ENCODE measurements around the gene PHLDA1. TPM values are rescaled to one million over a fixed set of nuclear protein-coding genes. Genes with fewer than 3 reads are reported as not detected.

The PHLDA1 gene
- total RNA-seq, 1 donor from 2014 or later, result 4.0 TPM

GRCh38 chr12:76042147-76042546 lies 10.6 kb upstream of the PHLDA1 start:
- no peak for DNase-seq (ENCODE audit: missing footprints)
- ATAC-seq, result no peak
- intact Hi-C loops (cut with DNase I), result no loop called here

DNA sequence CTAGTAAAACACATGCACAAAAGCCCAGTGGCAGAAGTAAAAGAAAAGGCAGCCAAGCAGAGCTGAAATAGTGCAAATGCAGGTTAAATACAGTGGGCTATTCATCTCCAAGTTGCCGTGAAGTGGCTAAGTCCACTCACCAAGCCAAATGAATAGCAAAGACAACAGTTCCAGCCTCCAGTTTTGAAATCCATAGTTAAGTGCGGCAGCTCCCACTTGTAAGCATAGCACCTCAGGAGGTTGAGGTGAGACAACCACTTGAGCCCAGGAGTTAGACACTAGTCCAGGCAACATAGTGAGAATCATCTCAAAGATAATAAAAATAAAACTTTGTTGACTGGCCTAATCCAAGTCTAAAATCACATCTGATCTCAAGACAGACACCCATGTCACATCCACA lies 9.8 kb upstream of the PHLDA1 start:
- ATAC-seq (no peak), DNase-seq (ENCODE audit: missing footprints) (no peak)
- intact Hi-C loops (cut with DNase I), result no loop called here

DNA sequence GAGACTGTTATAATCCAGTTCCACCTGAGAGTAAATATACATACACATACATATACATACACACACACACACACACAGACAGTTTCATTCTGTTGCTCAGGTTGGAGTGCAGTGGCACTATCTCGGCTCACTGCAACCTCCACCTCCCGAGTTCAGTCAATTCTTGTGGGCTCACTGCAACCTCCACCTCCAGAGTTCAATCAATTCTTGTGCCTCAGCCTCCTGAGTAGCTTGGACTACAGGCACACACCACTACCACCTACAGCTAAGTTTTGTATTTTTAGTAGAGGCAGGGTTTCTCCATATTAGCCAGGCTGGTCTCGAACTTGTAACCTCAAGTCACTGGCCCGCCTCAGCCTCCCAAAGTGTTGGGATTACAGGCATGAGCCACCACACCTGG lies 8.9 kb upstream of the PHLDA1 start:
- ATAC-seq (no peak), DNase-seq (ENCODE audit: missing footprints) (no peak)
- intact Hi-C loops (cut with DNase I), result no loop called here

GRCh38 chr12:76038176-76038575 lies 6.6 kb upstream of the PHLDA1 start:
- ATAC-seq (no peak), DNase-seq (ENCODE audit: missing footprints) (no peak)
- intact Hi-C loops (cut with DNase I), result loop anchor here (10.0 kb wide), 1 partner anchor 483 kb away; no protein-coding TSS in a partner anchor

DNA sequence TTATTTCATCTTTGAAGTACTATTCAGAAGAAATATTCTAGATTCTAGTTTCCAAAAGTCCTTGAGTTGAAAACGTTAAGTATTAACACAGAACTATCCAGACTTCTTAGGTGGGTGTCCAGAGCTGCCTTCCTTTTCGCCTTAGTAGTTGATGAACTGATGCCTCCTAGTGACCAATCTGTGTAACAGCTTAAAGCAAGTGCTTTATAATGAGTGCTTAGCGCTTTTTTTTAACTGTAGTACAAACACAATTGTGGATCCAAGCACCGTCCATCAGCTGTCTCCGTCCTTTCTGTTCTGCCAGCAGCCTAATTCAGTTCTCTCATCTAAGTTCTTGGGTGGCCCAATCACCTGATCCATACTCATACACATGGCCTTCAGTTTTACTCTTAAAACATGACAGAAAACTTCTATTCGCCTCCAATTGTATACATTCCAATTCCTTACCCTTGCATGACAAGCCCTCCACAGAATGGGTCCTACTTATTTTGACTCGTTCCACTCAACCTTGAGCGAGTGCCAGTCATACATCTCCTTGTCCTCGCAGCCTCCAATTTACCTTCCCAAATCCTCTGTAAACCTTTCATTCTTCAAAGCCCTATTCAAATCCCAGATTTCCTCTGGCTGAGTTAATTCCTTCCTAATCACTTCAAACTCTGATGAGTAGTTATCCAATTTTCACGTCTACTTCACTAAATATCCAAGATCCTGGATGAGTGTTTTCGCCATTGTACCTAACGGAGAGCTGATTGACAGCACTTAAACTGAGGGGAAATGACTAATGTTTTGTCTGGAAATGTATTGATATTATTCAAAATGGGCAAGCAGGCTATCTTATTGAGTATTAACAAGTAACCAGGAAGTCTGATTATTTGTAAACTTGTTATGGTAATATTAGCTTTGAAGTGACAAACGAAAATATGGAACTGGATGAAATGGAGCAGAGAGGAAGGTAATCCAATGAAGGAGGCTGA lies 5.8 kb upstream of the PHLDA1 start:
- DNase-seq (ENCODE audit: missing footprints), result no peak
- intact Hi-C loops (cut with DNase I), result loop anchor here (10.0 kb wide), 1 partner anchor 483 kb away; no protein-coding TSS in a partner anchor
- peak; percentile 73 for ATAC-seq

DNA sequence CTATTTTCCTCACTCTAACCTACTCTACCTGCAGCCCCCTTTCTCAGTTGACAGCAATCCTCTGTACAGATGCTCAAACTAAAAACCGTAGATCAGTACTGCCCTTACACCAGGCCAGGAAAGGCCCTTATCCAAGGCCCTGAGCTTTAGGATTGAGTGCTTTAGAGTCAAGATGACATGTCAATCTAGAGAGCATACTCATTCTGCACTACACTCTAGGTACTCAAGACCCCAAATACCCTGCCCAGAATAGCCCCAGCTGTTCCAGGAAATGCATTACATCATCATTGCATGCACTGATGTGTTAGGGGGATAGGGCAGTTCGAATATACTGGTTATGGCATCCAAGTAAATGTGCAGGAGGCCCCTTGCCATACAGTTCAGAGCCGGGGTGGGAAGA lies 3.5 kb upstream of the PHLDA1 start:
- intact Hi-C loops (cut with DNase I), result loop anchor here (10.0 kb wide), 1 partner anchor 480 kb away; no protein-coding TSS in a partner anchor
- ATAC-seq (no peak), DNase-seq (ENCODE audit: missing footprints) (no peak)

- no peak for ATAC-seq
- intact Hi-C loops (cut with DNase I), result loop anchor here (5.0 to 10.0 kb wide), 6 partner anchors 96 to 506 kb away; no protein-coding TSS in a partner anchor
Observed at GRCh38 chr12:76033081-76034011, 1.8 kb upstream of the PHLDA1 start.

GRCh38 chr12:76032043-76032981 lies 736 bp upstream of the PHLDA1 start:
- DNase-seq (ENCODE audit: missing footprints) (peak; percentile 79), ATAC-seq (peak; percentile 45)
- intact Hi-C loops (cut with DNase I), result loop anchor here (5.0 to 10.0 kb wide), 6 partner anchors 95 to 505 kb away; no protein-coding TSS in a partner anchor

More at GRCh38 chr12:76033081-76034011, 1.8 kb upstream of the PHLDA1 start:
- no peak for DNase-seq (ENCODE audit: missing footprints)

DNA sequence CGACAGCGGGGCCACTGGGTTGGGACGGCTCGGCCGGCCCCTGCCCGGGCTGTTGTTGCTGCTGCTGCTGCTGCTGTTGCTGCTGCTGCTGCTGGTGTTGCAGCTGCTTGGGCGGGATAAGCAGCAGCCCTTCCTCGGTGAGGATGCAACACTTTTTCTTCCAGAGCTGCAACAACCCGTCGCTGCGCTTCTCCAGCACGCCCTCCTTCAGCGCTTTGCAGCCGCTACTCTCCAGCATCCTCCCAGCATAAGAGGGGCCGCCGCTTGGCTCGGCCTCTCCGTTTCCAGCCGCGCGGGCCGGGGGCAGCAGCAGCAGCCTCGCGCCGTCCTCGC lies 529 bp downstream of the PHLDA1 start:
- peak; percentile 67 for DNase-seq (ENCODE audit: missing footprints)
- ATAC-seq, result no peak
- intact Hi-C loops (cut with DNase I), result loop anchor here (2.0 to 10.0 kb wide), 7 partner anchors 94 to 504 kb away; no protein-coding TSS in a partner anchor

DNA sequence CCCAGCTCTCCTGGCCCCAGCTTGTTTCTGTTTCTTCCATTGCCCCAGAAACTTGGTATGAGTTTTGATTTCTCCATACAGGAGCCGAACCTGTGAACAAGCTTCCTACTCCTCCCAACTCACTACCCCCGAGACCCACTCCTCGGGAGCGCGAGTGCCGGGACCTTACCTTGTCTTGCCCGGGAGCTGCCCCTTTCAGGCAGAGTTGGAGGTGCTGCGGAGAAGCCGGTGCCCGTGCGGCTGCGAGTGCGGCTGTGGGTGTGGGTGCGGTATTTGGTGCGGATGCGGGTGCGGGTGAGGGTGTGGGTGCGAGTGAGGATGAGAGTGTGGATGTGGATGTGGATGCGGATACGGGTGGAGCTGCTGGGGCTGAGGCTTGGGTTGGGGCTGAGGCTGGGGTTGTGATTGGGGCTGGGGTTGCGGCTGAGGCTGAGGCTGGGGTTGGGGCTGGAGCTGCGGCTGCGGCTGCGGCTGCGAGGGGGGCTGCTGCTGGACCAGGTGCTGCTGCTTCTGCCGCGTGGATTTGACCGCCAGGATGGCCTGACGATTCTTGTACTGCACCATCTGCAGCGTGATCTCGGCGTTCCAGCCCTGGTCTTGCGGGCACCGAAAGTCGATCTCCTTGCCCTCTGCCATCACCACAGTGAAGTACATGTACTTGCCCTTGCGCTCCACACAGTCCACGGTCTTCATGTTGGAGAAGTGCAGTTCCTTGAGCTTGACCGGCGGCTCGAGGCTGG lies 1.1 kb downstream of the PHLDA1 start:
- ATAC-seq (peak; percentile 7), DNase-seq (ENCODE audit: missing footprints) (peak; percentile 73)
- intact Hi-C loops (cut with DNase I), result loop anchor here (2.0 to 10.0 kb wide), 7 partner anchors 93 to 503 kb away; no protein-coding TSS in a partner anchor

- no peak for DNase-seq (ENCODE audit: missing footprints)
Observed at GRCh38 chr12:76029982-76030340, 1.6 kb downstream of the PHLDA1 start.

GRCh38 chr12:76028571-76029277 lies 2.9 kb downstream of the PHLDA1 start:
- no peak for DNase-seq (ENCODE audit: missing footprints)
- intact Hi-C loops (cut with DNase I), result no loop called here
- ATAC-seq, result no peak

More at GRCh38 chr12:76029982-76030340, 1.6 kb downstream of the PHLDA1 start:
- intact Hi-C loops (cut with DNase I), result loop anchor here (2.0 to 10.0 kb wide), 7 partner anchors 93 to 503 kb away; no protein-coding TSS in a partner anchor
- ATAC-seq, result no peak

DNA sequence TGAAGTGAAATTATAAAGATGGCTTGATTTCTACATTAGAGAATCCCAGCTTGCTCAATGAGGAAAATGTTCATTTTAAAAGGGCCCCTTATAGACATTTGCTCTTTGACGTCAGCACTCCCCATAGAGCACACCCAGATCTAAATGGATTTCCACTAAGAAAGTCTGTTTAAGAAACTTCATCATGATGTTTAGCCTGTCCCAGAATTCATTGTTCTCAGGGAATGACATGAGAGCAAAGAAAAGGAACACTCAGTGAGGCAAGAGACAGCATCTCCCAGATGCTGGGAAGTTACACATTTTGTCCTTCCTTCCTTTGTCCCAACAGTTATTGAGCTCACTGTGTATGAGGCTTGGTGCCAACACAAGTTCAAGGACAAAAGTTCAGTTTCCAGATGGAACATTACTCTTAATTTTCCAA lies 4.9 kb downstream of the PHLDA1 start:
- no peak for ATAC-seq
- DNase-seq (ENCODE audit: missing footprints), result no peak
- intact Hi-C loops (cut with DNase I), result no loop called here

DNA sequence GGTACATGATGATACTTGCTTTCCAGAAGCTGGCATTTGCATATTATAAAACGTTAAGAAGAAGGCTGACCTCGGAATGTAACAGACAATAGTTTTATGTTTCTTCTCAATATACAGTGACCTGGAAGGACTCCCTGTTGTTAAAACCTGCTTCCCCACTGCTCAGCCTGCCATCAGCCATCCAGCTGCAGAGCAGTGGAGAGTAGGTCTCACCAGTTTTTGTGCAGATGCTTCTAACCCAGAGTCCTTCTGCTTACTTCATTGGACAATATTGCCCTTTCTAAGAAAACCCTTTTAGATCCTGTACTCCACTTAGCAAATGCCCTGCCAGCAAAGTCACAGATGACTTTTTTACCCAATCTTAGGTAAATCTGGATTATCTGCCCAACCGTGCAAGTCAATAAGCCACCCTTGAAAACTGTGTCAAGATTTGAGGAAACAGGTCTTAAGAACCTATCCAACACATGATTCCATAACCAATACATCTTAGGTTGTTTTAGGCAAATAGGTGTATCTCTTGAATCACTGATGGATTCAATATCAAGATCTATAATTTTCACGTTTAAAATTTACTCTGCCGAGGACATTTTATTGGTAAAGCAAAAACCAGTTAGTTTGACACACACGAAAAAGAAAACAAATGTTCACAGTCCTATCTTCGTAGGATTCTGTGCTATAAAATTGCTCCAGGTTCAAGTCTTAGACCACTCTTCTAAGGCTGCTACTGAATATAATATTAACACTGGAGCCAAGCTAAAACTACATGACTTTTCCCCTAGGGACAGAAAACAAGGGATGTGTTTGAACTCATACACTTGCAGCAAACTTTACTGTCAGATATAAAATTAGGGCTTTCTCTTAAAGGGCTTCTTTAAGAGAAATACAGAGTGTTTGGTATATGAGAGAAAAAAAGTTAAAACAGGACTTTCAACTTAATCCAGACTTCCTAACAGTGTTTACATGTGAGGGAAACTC lies 5.7 kb downstream of the PHLDA1 start:
- intact Hi-C loops (cut with DNase I), result no loop called here

DNA sequence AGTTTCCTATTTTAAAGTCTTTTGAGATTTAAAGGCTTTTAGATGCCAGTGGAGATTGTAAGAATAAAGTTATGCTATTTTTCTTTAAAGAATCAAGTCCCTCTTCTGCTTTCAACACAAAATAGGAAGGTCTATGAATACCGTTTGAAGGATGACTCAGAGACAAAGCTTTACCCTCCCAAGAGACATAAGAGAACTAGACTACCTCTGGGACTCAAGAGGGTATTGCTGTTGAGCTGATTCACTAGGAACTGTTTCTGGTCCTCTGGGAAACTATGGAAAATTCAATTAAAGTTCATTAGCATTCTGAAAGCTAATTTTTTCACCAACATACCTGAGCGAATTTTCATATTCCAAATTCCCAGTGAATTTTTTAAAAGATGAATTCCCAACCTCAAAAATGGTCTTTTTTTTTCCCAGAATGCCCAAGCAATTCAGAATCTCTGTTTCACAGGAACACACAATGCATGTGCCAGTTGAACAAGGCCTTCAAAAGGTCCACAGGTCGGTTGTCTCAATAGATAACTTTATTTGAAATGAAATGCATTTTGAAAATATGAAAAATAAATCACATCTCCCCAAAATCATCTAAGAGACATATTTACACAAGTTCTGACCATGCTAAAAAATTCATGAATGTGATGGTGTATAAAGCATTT lies 6.5 kb downstream of the PHLDA1 start:
- ATAC-seq (no peak), DNase-seq (ENCODE audit: missing footprints) (no peak)
- intact Hi-C loops (cut with DNase I), result no loop called here

More for the DNA sequence above, 5.7 kb downstream of the PHLDA1 start:
- no peak for DNase-seq (ENCODE audit: missing footprints)
- no peak for ATAC-seq

Measured in Right ventricle myocardium inferior (tissue), 1 donor.